ENCODE data around the gene PHLDA2. TPM values are rescaled to one million over a fixed set of nuclear protein-coding genes. Genes with fewer than 3 reads are reported as not detected.

The PHLDA2 gene
- polyA plus RNA-seq, 12 donors: 0.26 to 2.4 (median 0.50) TPM; not detected in 3

DNA sequence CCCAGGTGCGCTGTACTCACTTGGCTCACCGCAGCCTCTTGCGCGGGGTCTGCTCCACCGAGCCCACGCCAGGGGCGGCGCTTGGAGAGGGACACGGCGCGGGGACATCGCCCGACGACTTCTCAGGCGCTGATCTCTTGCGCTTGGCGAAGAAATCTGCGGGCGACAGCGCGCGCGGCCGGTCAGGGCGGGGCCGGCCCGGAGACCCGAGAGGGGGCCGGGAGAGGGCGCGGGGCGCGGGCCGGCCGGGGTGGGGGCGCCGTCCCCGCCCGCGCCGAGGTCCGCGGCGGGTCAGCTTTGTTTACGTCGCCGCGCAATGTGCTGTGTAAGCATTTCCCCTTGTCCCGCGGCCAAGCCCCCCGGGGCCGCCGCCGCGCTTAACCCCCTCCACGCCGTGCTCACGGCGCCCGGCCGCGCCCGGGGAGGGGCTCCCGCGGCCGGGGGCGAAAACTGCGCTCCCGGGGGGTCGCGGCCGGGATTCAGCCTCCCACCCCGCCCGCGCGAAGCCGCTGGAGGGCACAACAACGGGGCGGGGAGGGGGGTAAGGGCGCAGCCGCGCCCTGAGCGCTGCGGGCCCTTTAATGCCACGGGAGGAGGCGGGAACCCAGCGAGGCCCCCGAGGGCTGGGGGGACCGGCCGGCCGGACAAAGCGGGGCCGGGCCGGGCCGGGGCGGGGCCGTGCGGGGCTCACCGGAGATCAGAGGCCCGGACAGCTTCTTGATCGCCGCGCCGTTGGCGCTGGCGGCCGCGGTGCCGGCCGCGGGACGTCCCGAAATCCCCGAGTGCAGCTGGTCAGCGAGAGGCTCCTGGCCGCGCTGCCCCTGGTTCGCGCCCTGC lies 45.0 kb downstream of the PHLDA2 start:
- DNase-seq: no peak

DNA sequence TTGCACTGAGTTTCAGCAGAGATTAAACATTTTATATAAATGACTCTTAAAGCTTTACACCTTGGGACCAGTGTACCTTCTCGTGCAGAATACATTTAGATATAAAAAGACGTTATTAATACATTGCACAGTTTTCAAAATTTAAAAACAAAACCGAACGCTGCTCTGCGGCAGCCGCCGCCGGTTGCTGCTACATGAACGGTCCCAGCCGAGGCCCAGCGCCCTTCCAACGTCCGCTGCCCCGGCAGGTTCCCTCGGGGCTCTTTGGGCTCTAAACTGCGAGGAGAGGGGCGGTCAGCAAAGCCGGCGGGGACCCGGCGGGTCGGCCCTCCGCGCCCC lies 45.6 kb downstream of the PHLDA2 start:
- no peak for DNase-seq

DNA sequence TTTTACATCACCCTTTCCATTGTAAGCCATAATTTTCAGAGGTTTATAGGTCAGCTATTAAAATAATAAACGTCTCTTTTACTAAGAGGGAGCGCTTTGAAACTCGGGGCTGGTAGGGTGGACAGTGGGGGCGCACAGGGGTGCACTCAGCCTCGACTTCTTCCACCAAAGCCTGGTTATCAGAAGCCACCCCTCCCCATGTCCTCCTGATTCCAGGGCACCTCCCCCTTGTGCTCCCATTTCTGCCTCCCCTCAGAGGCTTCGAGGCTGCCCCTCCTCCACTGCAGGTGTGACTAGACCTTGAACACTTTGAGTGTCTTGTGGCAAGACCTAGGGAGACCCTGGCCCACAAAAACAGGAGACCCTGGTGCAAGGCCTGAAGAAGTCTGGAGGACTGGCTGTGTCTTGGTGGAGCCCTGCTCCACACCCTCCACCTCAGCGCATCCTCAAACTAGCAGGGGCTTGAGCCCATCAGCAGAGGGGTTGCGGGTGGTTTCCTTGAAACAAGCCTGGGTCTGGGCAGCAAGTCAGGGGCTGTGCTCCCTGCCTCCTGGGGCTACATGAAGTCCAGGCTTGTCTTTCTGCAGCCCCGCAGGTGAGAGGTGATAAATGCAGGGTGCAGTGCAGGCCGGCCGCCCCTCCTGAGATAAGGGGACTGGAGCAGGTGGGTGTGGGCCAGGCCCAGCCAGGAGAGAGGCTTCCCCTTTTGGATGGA lies 46.7 kb downstream of the PHLDA2 start:
- DNase-seq: no peak

DNA sequence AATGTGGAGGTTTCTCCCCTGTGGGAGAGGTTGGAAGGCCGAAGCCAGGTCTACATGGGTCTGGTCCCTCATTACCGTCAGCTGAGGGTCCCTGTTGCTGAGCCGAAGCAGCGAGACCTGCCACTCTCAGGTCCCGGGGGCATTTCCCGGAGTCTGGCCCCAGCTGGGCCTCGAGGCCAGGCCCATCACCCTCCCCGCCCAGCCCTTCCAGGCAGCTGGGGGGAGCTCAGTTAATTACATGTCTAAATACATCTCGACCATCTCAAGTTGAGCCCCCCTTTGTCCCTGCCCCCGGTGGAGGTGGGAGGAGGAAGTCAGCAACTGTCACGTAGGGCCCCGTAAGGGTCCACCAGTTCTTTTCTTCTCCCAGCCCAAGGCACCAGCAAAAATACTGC lies 47.2 kb downstream of the PHLDA2 start:
- no peak for DNase-seq

DNA sequence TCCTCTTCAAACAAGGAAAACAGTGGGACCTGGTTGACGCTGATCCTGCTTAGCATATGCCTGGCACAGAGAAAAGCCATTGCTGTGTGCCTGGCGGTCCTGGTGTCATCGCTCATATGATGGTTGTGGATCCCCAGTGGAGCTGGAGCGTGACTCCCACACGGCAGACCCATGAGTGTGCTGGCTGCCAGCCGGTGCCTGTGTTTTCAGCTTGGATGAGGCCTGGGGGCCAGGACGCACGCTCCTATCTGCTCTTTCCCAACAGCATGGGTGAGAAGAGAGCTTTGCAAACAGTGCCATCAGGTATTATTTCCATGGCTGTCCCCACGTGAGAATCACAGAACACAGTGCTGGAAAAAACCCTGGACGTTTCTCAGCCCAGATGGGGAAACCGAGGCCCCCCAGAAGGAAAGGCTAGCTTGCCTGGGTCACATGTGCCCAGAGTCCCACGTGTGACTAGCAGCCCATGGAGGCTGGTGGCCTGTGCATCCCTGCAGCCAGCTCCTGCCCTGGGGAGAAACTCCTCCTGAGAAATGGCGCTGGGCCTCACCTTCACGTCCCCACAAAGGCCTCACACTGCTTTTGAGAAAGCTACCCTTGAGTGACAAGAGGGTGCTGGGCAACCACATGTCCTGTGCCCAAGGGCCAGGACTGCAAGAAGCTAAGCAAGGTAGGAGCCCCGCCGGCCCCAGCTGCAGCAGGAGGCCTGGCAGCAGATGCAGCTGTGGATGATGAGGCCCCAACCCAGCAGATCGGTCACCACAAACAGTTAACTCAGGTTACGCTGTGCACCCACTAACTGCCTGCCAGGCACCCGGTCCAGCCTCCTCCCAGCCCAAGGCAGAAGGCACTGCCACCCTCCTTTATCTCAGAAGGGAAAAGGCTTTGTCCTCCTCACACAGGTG lies 47.9 kb downstream of the PHLDA2 start:
- DNase-seq: no peak

DNA sequence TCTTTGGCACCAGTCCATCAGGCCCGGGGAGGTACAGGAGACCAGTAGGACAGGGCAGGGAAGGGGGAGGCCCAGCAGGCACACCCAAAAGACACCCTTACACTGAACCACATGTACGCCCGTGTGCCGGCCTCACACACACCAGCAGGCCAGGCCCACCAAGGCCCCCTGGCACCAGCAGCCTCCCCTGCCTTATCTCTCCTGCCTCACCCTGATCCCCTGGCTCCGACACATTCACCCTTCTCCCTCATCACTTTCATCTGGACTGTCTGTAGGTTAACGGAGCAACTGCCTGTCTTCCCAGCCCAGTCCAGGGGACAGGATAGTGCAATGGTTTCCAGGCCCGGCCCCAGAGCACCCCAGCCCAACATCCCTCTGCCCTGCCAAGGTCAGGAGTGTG lies 48.6 kb downstream of the PHLDA2 start:
- DNase-seq: no peak

DNA sequence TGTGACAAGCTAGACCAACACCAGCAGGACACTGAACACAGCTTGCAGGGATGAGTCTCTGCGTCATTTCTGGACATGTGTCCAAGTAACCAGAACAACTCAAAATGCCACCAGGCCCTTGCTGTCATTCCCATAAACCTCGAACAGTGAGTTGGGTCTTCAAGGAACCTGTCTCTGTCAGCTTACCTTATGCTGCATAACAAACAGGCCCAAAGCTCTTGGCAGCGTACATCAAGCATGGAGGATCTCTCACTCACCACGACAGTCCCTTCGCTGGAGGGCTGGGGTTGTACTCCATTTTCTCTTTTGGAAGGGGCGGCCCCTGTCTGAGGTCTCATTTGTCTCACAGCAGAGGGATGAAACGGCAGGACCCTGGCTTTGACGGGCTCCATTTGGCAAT lies 50.4 kb downstream of the PHLDA2 start:
- no peak for DNase-seq

Other genes starting within 250 kb of the PHLDA2 start
- gene KCNQ1OT1, start 229.4 kb downstream of the PHLDA2 start, polyA plus RNA-seq (ENCODE audit: insufficient read length in 12 of 12): 1 to 10 TPM in 8 of 12 donors, under 1 TPM in 4; 0.53 to 4.4 (median 1.6) TPM
- 1,000 to 10,000 TPM in 1 of 12 donors, 100 to 1,000 TPM in 11; 108 to 2,783 (median 163) TPM for gene CDKN1C, start 43.6 kb downstream of the PHLDA2 start, polyA plus RNA-seq (ENCODE audit: insufficient read length in 12 of 12)
- 100 to 1,000 TPM in 11 of 12 donors, not detected in 1; 102 to 170 (median 128) TPM for gene NAP1L4, start 62.9 kb upstream of the PHLDA2 start, polyA plus RNA-seq (ENCODE audit: insufficient read length in 12 of 12)
- 10 to 100 TPM in 11 of 12 donors, not detected in 1; 10.0 to 26.9 (median 21.0) TPM for gene CARS1, start 128.0 kb upstream of the PHLDA2 start, polyA plus RNA-seq (ENCODE audit: insufficient read length in 12 of 12)
- 10 to 100 TPM in 10 of 12 donors, 1 to 10 TPM in 1, not detected in 1; 9.7 to 46.6 (median 13.4) TPM for gene OSBPL5, start 235.9 kb upstream of the PHLDA2 start, polyA plus RNA-seq (ENCODE audit: insufficient read length in 12 of 12)